ENCODE results near the gene BCL11A.
"Not testable (repeated sequence)": the region's sequence is repeated elsewhere in the genome, so short reads cannot be mapped to it uniquely, and the experiment has no call there.

Gene BCL11A

GRCh38 chr2:60422826-60423483, 130.5 kb downstream of the BCL11A start:
- no peak for DNase-seq

DNA sequence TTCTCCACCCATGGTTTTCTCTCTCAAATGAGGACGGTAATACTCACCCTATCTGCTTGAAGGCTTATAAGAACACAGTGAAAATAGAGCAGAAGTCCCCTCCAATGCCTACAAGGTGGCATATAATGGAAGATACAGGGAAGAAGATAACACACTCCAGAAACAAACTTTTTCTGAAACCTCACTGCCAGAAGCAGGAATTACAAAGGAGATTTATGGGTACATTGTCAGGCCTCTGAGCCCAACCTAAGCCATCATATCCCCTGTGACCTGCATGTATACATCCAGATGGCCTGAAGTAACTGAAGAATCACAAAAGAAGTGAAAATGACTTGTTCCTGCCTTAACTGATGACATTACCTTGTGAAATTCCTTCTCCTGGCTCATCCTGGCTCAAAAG, 136.2 kb downstream of the BCL11A start:
- DNase-seq: not testable (repeated sequence)

- no peak for DNase-seq
Measured at GRCh38 chr2:60416221-60417008, 137.0 kb downstream of the BCL11A start.

DNA sequence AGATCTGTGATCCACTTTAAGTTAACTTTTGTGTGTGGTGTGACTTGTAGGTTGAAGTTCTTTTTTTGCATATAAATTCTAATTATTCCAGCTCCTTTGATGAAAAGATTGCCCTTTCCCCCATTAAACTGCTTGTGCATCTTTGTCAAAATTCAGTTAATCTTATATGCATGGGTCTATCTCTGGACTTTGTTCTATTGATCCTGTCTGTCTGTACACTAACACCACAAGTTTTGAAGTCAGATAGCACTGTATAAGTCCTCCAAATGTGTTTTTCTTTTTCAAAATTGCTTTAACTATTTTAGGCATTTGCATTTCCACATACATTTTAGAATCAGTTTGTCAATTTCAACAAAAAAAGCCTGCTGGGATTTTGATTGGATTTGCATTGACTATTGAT, 137.6 kb downstream of the BCL11A start:
- no peak for DNase-seq

GRCh38 chr2:60414495-60415138, 138.8 kb downstream of the BCL11A start:
- no peak for DNase-seq

GRCh38 chr2:60413814-60414168, 139.7 kb downstream of the BCL11A start:
- no peak for DNase-seq

GRCh38 chr2:60413069-60413813, 140.2 kb downstream of the BCL11A start:
- DNase-seq: no peak

DNA sequence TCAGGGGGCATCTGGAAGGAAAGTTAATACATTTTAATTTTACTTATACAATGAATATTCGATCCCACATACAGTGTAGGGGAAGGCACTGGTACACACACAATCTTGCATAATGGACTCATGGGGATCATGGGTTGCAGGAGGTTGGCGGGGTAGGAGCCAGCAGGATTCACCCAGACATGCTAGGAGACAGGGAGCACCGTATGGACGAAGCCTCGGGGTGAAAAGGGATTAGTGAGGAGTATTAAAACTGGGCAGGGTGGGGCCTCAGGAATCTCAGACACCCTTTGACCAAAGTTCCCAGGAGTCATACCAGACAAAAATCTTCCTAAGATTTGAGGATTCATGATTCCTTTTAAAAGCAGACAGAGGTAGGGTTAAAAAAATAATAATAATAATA, 140.8 kb downstream of the BCL11A start:
- no peak for DNase-seq

DNA sequence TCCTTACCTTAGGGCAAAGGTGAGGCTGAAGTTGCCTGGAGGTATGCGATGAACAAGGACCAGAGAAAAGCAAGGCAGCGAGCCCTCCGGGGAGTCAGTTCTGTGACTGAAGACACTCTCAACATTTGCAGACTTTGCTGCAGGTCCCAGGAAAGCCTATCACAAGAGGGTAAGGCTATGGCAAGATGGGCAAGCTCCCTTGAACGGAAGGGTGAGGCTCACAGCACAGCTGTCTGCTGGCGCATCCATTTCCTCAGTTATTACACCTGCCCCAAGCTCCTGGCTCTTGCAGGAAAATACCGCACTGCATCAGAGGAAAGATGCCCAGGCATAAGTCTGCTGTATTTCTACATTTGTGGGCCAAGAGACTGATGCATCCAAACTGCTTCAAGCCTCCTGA, 141.4 kb downstream of the BCL11A start:
- DNase-seq: no peak

DNA sequence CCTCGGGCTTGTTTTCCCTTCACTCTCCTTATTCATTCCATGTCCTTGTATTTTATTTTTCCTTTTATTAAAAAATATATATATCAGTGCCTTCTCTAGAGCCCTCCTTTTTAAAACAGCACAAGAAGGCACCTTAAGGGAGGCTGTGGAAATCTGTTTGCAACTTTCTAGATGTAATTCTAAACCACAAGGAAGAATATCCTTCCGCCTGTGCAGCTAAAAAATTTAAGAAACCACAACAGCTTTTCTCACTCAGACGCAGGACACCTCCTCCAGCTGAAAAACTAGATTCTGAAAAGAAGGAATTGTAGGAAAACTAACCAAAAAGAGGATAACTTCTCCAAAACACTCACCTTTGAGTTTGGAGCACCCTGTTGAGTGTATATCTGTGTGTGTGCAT, 142.2 kb downstream of the BCL11A start:
- DNase-seq: no peak

GRCh38 chr2:60410456-60411146, 142.9 kb downstream of the BCL11A start:
- no peak for DNase-seq

DNA sequence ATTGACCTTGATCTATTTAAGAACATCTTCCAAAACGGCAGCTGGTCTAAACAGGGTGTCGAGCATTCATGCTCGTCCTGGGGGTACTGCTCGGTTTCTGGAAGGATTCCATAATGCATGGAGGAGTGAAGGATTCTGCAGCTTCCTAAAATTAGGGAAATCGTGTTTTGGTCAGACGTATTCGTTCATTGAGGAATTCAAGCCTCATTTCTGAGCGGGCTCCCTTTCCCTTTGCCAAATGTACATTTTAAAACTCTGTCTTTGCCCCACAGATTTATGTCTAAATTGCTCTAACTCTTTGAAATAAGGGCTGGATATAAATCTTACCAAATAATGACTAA, 144.0 kb downstream of the BCL11A start:
- DNase-seq: no peak

DNA sequence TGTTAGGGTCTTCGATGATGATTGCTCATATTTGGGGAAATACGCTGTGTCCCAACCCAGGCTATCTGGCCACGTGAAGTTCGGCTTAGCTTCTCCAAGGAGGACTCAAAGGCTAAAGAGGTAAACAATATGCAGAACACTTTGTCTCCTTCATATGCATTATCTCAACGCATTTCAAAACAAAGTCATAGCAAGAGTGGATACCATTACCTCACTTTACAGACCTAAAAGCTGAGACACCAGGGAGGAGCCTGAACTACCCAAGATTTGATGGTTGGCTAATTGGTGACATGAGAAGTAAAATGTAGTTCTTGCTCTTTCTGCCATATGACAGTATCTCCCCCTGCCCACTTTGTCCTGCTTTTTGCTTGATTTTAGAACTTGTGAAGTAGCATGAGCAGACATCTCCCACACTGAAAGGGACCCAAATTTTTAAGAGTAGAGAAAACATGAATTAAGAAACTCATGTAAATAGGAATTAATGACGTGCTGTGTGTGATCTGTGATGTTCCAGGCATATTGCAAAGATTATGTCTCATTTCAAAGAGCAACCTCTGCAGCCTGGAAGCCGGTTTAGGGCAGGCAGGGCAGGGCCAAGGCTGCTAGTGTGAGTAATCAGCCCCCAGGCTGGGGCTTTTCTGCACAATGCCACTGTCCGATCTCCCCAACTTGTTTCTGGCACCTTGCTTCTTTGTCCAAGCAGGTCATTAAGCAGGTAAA, 144.5 kb downstream of the BCL11A start:
- no peak for DNase-seq

DNA sequence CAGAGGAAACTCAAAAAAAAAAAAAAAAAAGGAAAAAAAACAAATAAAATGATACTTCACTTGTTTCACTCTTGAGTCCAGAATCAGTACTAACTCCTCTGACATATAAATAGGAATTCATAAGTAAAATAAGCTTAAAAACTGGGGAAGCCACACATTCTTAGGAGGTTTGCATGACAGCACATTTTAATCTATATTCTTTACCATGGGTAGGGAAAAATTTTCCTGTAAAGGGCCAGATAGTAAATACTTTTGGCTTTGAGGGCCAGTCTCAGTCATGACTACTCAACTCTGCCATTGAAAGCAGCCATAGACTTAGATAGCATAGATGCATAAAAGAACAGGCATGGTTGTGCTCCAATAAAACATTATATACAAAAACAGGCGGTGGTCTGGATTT, 145.2 kb downstream of the BCL11A start:
- DNase-seq: no peak

GRCh38 chr2:60407398-60407797, 146.1 kb downstream of the BCL11A start:
- no peak for DNase-seq

- no peak for DNase-seq
Measured at GRCh38 chr2:60406192-60406591, 147.3 kb downstream of the BCL11A start.

GRCh38 chr2:60405271-60405919, 148.1 kb downstream of the BCL11A start:
- DNase-seq: no peak
